Measurements from ENCODE around the gene SLC35A3. TPM values are rescaled to one million over a fixed set of nuclear protein-coding genes. Genes with fewer than 3 reads are reported as not detected.
A peak's percentile ranks its signal among the peaks of the same experiment; 100 is the strongest.

The SLC35A3 gene
- total RNA-seq, 2 experiments from 2014 or later, result 11.2 to 13.4 TPM

DNA sequence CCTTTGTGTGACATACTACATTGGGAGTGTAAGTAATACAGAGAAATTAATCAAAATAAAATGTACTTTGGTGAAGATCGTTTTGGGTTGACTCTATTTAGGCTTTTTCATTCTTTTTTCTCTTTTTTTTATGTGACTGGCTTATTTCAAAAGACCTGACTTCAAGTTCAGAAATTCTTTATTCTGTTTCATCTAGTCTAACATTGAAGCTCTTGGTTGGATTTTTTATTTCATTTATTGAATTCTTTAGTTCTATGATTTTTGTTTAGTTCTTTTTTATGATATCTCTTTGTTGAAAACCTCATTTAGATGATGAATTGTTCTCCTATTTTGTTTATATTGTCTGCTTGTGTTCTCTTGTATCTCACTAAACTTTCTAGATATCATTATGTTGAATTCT, 35.6 kb downstream of the SLC35A3 start:
- Mint-ChIP-seq H3K4me1 (peaks cover 4% of the 10 kb centered on the region), H3K4me3 (no peak overlapping the region), H3K27ac (no peak overlapping the region), H3K36me3 (ENCODE audit: low read depth) (peaks cover 47% of the 10 kb centered on the region), H3K9me3 (ENCODE audit: low read depth) (peaks cover 9% of the 10 kb centered on the region), H3K27me3 (no peaks in the 10 kb centered on the region)
- CTCF ChIA-PET, result no interaction called here
- POLR2A ChIA-PET, result no interaction called here
- ATAC-seq (no peak), DNase-seq (no peak)
- intact Hi-C loops (cut with DNase I, micrococcal nuclease), result no loop called here

DNA sequence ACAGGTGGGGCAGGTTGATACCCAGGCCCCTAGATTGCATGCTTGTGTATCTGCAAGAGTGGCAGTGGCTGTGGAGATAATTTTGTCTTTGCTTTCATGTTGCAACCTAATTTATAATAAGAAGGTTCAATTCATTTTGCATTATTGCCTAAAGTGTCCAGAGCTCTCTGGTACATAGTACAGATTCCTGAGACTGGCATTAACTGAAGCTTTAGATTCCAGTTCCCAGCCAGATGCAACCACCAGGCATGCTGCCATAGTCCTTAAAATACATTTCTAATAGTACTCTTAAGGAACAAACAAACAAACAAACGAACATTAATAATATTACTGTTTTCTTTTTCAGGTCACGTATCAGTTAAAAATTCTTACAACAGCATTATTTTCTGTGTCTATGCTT, 36.9 kb downstream of the SLC35A3 start:
- H3K4me3 Mint-ChIP-seq, result no peak overlapping the region

DNA sequence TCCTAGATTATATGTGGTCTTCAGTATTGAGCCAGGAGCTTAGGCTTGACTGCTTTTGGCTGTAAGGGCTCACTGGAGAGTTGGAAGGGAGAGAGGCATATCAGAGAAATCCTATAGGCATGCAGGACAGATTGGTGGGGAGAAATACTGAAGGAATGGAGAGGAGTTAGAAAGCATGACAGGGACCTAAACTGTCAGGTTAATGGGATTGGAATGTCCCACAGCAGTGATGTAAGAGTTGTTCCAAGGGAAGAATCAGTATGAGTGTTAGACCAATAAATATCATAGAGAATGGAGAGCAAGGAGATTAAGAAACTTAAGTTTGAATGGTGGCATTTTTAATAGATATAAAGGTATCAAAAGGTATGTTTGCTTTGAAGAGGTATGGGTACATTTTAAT, 39.7 kb downstream of the SLC35A3 start:
- no peak for ATAC-seq
- DNase-seq, result no peak
- no peak overlapping the region for H3K4me3 Mint-ChIP-seq
- POLR2A ChIA-PET, result no interaction called here
- peaks cover 2% of the 10 kb centered on the region for H3K9me3 Mint-ChIP-seq (ENCODE audit: low read depth)
- CTCF ChIA-PET, result interaction anchor here (1.0 to 1.5 kb wide), 3 partner anchors 9 to 24 kb away, joined by 4 read pairs; no protein-coding TSS in a partner anchor
- intact Hi-C loops (cut with DNase I, micrococcal nuclease), result no loop called here
- peaks cover 18% of the 10 kb centered on the region for H3K36me3 Mint-ChIP-seq (ENCODE audit: low read depth)
- H3K4me1 Mint-ChIP-seq, result no peaks in the 10 kb centered on the region
- no peaks in the 10 kb centered on the region for H3K27me3 Mint-ChIP-seq
- no peak overlapping the region for H3K27ac Mint-ChIP-seq

More for the DNA sequence above, 36.9 kb downstream of the SLC35A3 start:
- H3K36me3 Mint-ChIP-seq (ENCODE audit: low read depth), result peaks cover 36% of the 10 kb centered on the region
- H3K4me1 Mint-ChIP-seq, result peaks cover 4% of the 10 kb centered on the region
- ChIA-PET POLR2A (no interaction called here), CTCF (interaction anchor here (1.2 kb wide), 1 partner anchor 29 kb away, joined by 3 read pairs; no protein-coding TSS in a partner anchor)
- peaks cover 9% of the 10 kb centered on the region for H3K9me3 Mint-ChIP-seq (ENCODE audit: low read depth)
- DNase-seq (no peak), ATAC-seq (no peak)
- no peaks in the 10 kb centered on the region for H3K27me3 Mint-ChIP-seq
- intact Hi-C loops (cut with DNase I, micrococcal nuclease), result no loop called here
- H3K27ac Mint-ChIP-seq, result no peak overlapping the region

DNA sequence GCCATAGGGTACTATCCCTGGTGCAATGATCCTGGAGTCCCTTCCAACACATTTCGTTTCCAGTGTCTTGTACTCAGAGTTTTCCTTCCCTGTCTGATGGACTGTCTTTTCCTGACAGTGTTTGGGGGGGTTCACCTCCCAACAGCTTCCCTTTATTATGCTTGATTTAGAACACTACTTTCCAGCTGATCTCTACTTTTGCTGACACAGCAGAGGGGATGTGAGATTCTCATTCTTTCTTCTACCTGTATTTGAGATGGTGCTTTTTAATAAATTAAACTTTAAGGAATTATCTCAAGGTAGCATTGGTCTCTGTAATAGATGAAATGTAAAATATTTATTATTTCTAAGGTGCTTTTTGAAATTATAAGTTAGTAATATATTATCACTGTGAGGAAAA, 41.0 kb downstream of the SLC35A3 start:
- ChIA-PET CTCF (interaction anchor here (1.0 to 1.5 kb wide), 3 partner anchors 12 to 23 kb away, joined by 3 to 4 read pairs (median 4); no protein-coding TSS in a partner anchor), POLR2A (no interaction called here)
- no peak overlapping the region for H3K4me3 Mint-ChIP-seq
- H3K9me3 Mint-ChIP-seq (ENCODE audit: low read depth), result no peaks in the 10 kb centered on the region
- DNase-seq (no peak), ATAC-seq (no peak)
- intact Hi-C loops (cut with DNase I, micrococcal nuclease), result no loop called here
- no peaks in the 10 kb centered on the region for H3K27me3 Mint-ChIP-seq
- peaks cover 6% of the 10 kb centered on the region for H3K36me3 Mint-ChIP-seq (ENCODE audit: low read depth)
- H3K27ac Mint-ChIP-seq, result no peak overlapping the region
- H3K4me1 Mint-ChIP-seq, result no peaks in the 10 kb centered on the region

DNA sequence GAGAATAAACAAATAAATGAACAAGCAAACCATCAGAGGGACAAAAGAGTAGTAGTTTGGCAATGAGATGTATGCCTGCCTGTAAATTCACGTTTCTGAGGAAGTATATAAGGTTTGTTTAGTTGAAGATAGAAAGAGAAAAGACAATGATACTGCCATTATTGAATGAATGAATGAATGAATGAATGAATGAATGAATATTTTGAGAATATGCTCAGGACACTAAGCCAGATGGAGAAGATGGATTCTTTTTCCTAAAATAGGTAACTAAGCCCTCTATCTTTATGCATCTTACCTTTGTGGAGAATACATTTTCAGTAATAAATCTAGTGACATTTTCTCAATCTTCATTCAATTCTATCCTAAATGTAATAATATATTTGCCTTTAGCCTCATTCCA, 49.4 kb downstream of the SLC35A3 start:
- ChIA-PET CTCF (no interaction called here), POLR2A (no interaction called here)
- DNase-seq, result no peak
- Mint-ChIP-seq H3K36me3 (ENCODE audit: low read depth) (peaks cover 1% of the 10 kb centered on the region), H3K4me3 (no peak overlapping the region), H3K27ac (no peak overlapping the region), H3K4me1 (no peaks in the 10 kb centered on the region), H3K9me3 (ENCODE audit: low read depth) (no peaks in the 10 kb centered on the region), H3K27me3 (no peaks in the 10 kb centered on the region)
- no peak for ATAC-seq
- intact Hi-C loops (cut with DNase I, micrococcal nuclease), result no loop called here

DNA sequence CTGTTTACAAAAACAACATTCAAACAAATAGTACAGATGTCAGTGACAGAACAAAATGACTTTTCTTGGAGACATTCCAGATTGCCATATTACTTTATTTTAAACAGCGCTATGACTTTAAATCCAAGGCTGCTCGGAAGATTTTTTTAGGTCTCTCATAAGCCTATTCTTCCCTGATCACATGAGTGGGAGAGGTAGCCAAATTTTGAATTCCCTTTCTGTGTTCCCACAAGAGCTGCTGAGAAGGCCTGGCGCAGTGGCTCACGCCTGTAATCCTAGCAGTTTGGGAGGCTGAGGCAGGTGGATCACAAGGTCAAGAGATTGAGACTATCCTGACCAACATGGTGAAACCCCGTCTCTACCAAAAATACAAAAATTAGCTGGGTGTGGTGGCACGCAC, 53.7 kb downstream of the SLC35A3 start:
- CTCF ChIA-PET, result interaction anchor here (0.8 kb wide), 1 partner anchor 9 kb away, joined by 3 read pairs; no protein-coding TSS in a partner anchor

DNA sequence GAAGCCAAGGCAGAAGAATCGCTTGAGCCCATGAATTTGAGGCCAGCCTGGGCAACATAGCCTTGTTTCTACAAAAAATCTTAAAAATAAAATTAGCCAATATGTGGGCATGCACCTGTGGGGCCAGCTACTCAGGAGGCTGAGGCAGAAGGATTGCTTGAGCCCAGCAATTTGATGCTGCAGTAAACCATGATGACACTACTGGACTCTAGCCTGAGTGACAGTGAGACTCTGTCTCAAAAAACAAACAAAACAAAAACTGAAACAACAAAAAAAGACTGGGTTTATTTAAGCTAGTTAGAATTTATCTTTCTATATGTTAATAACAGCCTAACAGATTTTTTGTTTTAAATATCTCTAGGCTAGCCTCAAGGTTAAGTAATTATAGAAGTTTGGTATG, 57.4 kb downstream of the SLC35A3 start:
- Mint-ChIP-seq H3K4me1 (peaks cover 9% of the 10 kb centered on the region), H3K4me3 (no peak overlapping the region), H3K36me3 (ENCODE audit: low read depth) (no peaks in the 10 kb centered on the region), H3K9me3 (ENCODE audit: low read depth) (no peaks in the 10 kb centered on the region), H3K27ac (no peak overlapping the region), H3K27me3 (no peaks in the 10 kb centered on the region)
- DNase-seq, result no peak
- intact Hi-C loops (cut with DNase I, micrococcal nuclease), result no loop called here
- no peak for ATAC-seq
- ChIA-PET POLR2A (no interaction called here), CTCF (interaction anchor here (1.4 kb wide), 1 partner anchor 9 kb away, joined by 5 read pairs; no protein-coding TSS in a partner anchor)

More for the DNA sequence above, 53.7 kb downstream of the SLC35A3 start:
- Mint-ChIP-seq H3K4me3 (no peak overlapping the region), H3K27ac (no peak overlapping the region), H3K4me1 (peaks cover 3% of the 10 kb centered on the region), H3K27me3 (no peaks in the 10 kb centered on the region), H3K36me3 (ENCODE audit: low read depth) (no peaks in the 10 kb centered on the region), H3K9me3 (ENCODE audit: low read depth) (no peaks in the 10 kb centered on the region)
- DNase-seq (no peak), ATAC-seq (no peak)
- POLR2A ChIA-PET, result interaction anchor here (0.6 kb wide), 1 partner anchor 44 kb away, joined by 3 read pairs; no protein-coding TSS in a partner anchor
- intact Hi-C loops (cut with DNase I, micrococcal nuclease), result no loop called here

DNA sequence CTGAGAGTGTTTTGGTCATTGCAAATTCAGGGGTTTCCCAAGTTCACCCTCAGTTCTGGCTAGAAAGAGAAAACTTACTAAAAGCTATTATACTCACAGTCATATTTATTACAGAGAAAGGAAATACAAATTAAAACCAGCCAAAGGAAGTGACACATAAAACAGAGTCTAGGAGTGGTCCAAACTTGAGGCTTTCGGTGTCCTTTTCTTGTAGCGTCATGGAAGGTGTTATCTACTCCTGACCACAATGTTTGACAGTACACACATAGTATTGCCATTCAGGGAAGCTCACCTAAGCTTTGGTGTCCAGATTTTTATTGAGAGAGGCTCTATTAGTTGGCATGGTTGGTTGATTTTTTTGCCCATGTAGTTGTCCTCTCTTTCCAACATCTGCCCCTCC, 59.0 kb downstream of the SLC35A3 start:
- ChIA-PET POLR2A (no interaction called here), CTCF (interaction anchor here (0.7 kb wide), 1 partner anchor 58 kb away, joined by 3 read pairs; no protein-coding TSS in a partner anchor)
- DNase-seq (no peak), ATAC-seq (peak; percentile 92)
- Mint-ChIP-seq H3K27me3 (no peaks in the 10 kb centered on the region), H3K4me1 (peaks cover 9% of the 10 kb centered on the region), H3K36me3 (ENCODE audit: low read depth) (no peaks in the 10 kb centered on the region), H3K4me3 (no peak overlapping the region), H3K27ac (no peak overlapping the region), H3K9me3 (ENCODE audit: low read depth) (no peaks in the 10 kb centered on the region)
- intact Hi-C loops (cut with DNase I, micrococcal nuclease), result no loop called here

DNA sequence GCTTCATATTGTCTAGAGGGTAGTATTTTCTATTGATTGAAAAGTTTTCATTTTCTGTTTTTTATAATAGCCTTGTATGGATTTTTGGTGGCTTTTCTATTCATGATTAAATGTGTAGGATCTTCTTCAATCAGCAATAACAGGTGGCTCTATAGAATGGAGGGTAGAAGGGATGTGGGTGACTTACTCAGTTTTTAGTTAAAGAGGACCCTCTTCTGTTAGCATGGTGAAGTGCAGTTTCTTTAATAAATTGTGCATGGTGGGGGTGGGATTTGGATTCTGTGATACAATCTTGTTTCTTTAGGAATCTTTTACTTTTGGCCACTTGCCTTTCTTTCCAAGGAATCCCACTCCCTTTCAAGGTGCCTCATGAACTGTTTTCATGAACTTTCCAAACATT, 64.7 kb downstream of the SLC35A3 start:
- no peak overlapping the region for H3K27ac Mint-ChIP-seq
- intact Hi-C loops (cut with DNase I, micrococcal nuclease), result loop anchor here (1.0 kb wide), 1 partner anchor 226 kb away; no protein-coding TSS in a partner anchor
- no peaks in the 10 kb centered on the region for H3K27me3 Mint-ChIP-seq
- DNase-seq (no peak), ATAC-seq (no peak)
- no peak overlapping the region for H3K4me3 Mint-ChIP-seq
- POLR2A ChIA-PET, result no interaction called here
- CTCF ChIA-PET, result interaction anchor here (1.0 to 1.7 kb wide), 4 partner anchors 24 to 225 kb away, joined by 3 to 5 read pairs (median 4); no protein-coding TSS in a partner anchor
- H3K36me3 Mint-ChIP-seq (ENCODE audit: low read depth), result peaks cover 26% of the 10 kb centered on the region
- peaks cover 21% of the 10 kb centered on the region for H3K4me1 Mint-ChIP-seq
- H3K9me3 Mint-ChIP-seq (ENCODE audit: low read depth), result no peaks in the 10 kb centered on the region

DNA sequence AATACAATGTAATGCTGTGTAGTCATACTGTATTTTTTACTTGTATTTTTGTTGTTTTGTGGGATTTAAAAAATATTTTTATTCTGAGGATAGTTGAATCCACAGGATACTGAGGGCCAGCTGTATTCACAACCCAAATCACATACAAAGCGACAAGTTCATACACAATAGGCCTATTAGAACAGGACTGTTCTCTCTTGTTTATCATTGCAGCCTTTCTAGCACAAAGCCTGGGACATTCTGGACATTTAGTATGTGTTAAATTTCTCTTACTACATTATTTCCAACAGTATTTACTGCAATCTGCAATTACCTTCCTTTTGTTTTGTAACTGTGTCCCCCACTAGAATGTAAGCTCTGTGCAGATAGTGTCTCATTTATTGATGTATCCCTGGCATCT, 65.4 kb downstream of the SLC35A3 start:
- ATAC-seq, result no peak
- Mint-ChIP-seq H3K4me1 (peaks cover 24% of the 10 kb centered on the region), H3K27me3 (no peaks in the 10 kb centered on the region), H3K27ac (no peak overlapping the region), H3K9me3 (ENCODE audit: low read depth) (no peaks in the 10 kb centered on the region), H3K4me3 (peak overlapping the region; percentile 59), H3K36me3 (ENCODE audit: low read depth) (peaks cover 26% of the 10 kb centered on the region)
- no peak for DNase-seq
- intact Hi-C loops (cut with DNase I, micrococcal nuclease), result loop anchor here (5.0 kb wide), 4 partner anchors 367 to 1202 kb away; partner anchors contain the start of gene S1PR1 (in 2 of the 2)
- POLR2A ChIA-PET, result interaction anchor here (0.6 kb wide), 1 partner anchor 279 kb away, joined by 4 read pairs; no protein-coding TSS in a partner anchor
- CTCF ChIA-PET, result interaction anchor here (1.0 to 1.2 kb wide), 2 partner anchors 9 to 66 kb away, joined by 3 to 5 read pairs; partner anchors contain the start of gene SLC35A3

DNA sequence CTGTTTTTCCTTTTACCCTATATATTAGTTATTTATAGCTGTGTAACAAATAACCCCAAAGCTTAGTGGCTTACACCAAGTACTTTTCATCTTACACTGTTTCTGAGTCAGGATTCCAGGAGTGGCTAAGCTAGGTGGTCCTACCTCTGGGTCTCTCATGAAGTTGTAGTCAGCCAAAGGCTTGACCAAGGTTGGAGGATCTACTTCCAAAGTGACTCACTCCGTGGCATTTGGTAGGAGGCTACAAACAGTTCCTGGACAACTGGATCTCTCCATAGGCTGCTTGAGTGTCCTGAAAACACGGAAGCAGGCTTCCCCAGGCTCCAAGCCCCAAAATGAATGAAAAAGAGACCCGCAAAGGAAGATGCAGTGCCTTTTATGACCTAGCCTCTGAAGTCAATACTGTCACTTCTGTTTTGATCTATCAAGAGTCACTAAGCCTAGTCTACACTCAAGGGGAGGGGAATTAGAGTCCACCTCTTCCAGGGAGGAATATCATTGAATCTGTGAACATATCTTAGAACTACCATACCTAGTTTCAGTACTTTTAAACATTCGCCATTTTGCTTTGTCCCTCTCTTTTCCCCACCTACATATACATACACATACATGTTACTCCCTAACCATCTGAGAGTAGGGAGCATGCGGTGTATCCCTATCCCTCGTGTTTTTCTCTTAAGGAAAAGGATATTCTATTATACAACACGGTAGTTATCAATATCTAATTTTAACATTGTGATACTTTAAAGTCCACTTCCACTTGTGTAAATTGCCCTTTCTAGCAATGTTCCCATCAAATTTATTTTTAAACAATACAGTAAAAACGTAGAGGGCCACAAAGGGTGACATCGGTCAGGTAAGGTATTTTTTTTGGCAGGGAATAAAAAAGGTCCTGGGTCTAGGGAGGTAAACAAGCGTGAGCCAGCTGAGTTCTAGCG, 67.2 kb downstream of the SLC35A3 start:
- Mint-ChIP-seq H3K9me3 (ENCODE audit: low read depth) (no peaks in the 10 kb centered on the region), H3K27me3 (no peaks in the 10 kb centered on the region), H3K4me3 (peak overlapping the region; percentile 95), H3K27ac (peak overlapping the region; percentile 98), H3K4me1 (peaks cover 40% of the 10 kb centered on the region), H3K36me3 (ENCODE audit: low read depth) (peaks cover 32% of the 10 kb centered on the region)
- DNase-seq (no peak), ATAC-seq (no peak)
- intact Hi-C loops (cut with DNase I, micrococcal nuclease), result loop anchor here (1.0 to 5.0 kb wide), 6 partner anchors 95 to 1200 kb away; partner anchors contain the start of genes S1PR1 (in 2 of the 2), AGL (in 1 of the 2) and SASS6 (in 1 of the 2)
- POLR2A ChIA-PET, result interaction anchor here (0.6 to 3.0 kb wide), 5 partner anchors 12 to 270 kb away, joined by 3 to 10 read pairs (median 5); partner anchors contain the start of genes SLC35A3 and TRMT13
- CTCF ChIA-PET, result interaction anchor here (0.7 to 0.9 kb wide), 2 partner anchors 16 to 36 kb away, joined by 3 to 8 read pairs; no protein-coding TSS in a partner anchor
